AG10803 (cell line): ENCODE data around the gene INSM1.

Source experiments
- DNase-seq: peaks from one replicate; pipeline ENCODE4 v3.0.0; 2010; ENCODE audit warnings: low read depth
- H3K4me3 ChIP-seq: 2 replicates; pipeline ENCODE4 v1.5.1; 2011; ENCODE audit warnings: mild to moderate bottlenecking, low read length, control low read depth
- TF ChIP-seq, protein P1 (sequence below): conservative IDR thresholded peaks from 2 replicates; pipeline ENCODE4 v1.5.1; 2011; ENCODE audit warnings: mild to moderate bottlenecking, low read length, control low read depth, inconsistent platforms

The INSM1 gene

DNA sequence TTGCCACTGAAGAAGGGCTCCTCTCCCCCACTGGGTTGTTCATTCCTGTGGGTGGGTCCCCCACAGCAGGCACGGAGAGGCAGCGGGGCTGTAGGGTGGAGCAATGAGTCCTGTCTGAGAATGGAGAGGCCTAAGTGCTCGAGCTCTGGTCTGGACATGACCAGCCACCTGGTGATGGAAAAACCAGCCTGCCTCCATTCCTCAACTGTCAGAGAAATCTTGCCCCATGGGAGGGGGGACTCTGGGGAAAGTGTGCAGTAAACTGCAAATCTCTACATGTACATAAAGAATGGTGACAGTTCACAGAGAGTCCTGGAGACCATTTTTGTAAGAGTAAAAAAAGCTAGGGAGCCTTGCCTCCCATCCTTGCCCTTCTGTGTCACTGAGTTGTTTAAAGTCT is 34.1 kb downstream of the INSM1 start:
- DNase-seq, result no peak
- TF ChIP-seq, protein P1, sequence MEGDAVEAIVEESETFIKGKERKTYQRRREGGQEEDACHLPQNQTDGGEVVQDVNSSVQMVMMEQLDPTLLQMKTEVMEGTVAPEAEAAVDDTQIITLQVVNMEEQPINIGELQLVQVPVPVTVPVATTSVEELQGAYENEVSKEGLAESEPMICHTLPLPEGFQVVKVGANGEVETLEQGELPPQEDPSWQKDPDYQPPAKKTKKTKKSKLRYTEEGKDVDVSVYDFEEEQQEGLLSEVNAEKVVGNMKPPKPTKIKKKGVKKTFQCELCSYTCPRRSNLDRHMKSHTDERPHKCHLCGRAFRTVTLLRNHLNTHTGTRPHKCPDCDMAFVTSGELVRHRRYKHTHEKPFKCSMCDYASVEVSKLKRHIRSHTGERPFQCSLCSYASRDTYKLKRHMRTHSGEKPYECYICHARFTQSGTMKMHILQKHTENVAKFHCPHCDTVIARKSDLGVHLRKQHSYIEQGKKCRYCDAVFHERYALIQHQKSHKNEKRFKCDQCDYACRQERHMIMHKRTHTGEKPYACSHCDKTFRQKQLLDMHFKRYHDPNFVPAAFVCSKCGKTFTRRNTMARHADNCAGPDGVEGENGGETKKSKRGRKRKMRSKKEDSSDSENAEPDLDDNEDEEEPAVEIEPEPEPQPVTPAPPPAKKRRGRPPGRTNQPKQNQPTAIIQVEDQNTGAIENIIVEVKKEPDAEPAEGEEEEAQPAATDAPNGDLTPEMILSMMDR, result no peak
- no peak overlapping the region for H3K4me3 ChIP-seq

DNA sequence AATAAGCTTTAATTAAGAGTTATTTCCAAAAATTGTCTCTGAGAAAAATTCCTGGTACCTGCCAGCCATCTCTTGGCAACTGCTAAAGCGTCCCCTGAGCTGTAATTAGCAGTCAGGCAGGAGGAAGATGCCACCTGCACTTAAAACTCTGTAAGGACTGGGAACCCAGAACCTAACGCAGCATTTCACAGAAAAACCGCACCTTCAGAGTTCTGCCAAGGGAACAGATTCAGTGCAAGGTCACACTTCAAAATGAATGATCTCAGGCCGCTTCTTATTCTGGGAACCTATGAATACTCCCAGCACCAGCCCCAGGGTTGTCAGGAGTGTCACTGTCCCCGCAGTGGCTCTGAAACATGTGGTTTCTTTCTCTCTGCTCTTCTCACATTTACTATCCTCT is 36.7 kb downstream of the INSM1 start:
- H3K4me3 ChIP-seq, result no peak overlapping the region
- TF ChIP-seq, protein P1, result no peak
- no peak for DNase-seq

DNA sequence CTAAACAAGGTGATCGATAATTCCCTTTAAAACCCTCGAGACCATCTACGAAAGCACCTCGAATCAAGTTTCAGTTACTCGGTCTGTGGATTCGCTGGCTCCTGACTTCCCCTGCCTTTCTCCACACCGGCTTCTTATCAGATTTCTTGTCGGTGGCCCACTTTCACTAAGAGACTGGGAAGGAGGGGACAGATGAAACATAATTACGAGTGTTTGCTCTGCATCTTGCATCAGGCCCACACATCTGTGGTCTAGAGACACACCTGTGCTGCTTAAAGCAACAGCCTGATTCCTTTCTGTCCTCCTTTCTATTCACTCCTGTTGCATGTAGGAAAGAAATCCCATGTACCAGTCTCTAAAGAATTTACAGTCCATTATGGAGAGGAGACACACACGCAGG is 37.7 kb downstream of the INSM1 start:
- no peak for DNase-seq
- TF ChIP-seq, protein P1, result no peak
- H3K4me3 ChIP-seq, result no peak overlapping the region

DNA sequence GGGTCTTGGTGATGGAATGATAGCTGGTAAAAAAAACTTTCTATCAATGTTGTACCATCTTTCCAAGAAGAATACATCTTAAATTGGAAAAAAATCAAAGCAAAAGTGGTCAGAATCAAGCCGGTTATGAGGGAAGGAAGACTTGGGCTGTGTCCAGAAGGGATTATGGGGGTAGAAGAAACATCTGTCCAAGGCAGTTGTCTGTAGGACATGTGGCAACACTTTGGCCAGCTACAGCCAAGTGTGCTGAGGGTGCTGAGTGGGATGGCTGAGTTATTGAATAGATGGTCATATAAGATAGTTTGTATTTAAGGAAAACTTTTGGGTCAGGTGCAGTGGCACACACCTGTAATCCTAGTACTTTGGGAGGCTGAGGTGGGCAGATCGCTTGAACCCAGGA is 38.4 kb downstream of the INSM1 start:
- no peak for DNase-seq
- TF ChIP-seq, protein P1, result no peak
- no peak overlapping the region for H3K4me3 ChIP-seq

DNA sequence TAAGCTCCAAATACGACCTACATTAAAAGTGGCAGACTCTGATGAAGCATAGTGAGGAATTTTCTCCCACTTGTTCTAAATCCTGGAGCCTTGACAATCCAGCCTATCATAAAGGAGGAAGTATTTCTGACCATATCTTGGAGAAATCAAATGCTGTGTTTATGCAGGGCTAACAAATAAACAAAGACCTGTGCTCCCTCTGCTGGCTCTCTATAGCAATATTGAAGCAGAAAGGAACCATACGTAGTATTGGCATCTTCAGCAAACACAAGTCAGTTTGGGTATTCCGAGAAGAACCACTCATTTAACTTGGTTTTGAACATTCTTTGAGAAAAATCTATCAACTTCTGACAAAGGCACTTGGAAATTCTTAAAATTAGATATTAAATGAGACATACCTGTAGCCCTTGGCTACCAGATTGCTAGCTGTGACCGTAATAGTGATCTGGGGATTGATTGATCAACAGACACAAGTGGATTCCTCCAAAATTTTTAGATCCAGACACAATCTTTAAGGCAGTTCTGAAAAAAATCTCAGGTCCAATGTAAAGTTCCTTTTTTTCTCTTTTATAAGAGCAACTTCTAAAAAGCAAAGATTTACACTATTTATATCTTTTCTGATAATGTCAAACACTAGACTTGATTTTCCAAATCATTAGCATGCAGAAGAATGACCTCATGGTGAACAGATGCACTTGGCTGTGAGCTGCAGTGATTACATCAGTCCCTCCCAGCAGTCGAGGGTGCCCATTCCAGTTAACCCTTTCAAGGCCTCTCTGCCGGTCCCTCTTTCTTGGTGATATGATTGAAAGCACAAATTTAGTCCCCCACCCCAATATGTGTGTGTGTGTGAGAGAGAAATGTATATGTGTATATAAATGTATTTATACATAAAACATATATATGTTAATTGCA is 40.2 kb downstream of the INSM1 start:
- peak; percentile 6 for DNase-seq
- TF ChIP-seq, protein P1, result peak; percentile 39
- H3K4me3 ChIP-seq, result no peak overlapping the region

DNA sequence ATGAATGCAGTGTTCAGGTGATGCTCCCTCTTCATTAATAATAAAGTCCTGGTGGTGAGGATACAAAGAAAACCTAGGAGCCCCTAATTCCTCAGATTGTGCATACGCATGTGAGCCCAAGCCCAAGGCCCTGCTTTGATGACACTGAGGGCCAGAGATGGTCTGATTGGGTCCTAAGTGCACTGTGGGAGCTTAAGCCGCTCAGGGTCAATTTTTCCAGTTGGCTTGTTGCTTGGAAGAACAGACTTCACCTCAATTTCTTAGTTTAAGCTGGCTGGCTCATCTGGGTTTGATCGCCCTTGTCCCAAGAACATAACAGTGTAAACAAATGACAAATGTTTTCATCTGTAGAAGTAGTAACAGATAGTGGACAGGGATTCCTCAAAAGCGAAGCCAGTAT is 41.4 kb downstream of the INSM1 start:
- no peak for DNase-seq
- no peak overlapping the region for H3K4me3 ChIP-seq
- TF ChIP-seq, protein P1, result no peak

DNA sequence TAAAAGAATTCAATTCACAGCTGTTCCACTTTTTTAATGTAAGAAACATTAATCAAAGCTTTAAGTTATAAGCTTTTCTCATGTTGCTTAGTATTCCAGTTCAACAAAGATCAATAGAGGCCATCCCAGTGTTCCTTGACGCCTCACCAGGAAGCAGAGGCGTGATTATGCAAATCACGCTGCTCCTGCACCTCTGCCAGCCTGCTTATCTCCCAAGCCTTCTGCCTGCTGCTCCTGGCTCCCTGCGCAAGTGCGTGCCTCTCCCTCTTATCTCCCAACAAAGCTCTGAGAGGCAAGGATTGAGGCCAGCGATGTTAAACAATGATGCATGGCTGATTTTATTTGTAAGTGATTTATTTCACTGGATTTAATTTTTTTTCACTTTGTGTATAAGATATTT is 42.8 kb downstream of the INSM1 start:
- no peak for DNase-seq
- TF ChIP-seq, protein P1, result no peak
- H3K4me3 ChIP-seq, result no peak overlapping the region
